ENCODE results near the gene FAM78A.

GRCh38 chr9:131277910-131278701 is 1.8 kb upstream of the FAM78A start:
- TF ChIP-seq MXI1 (conservative IDR thresholded peaks at IDR 0.05; ENCODE audit: poor library complexity, severe bottlenecking) (no peak), EZH2 (IDR thresholded peaks at IDR 0.05; ENCODE audit: borderline replicate concordance, insufficient read depth, low read length, poor library complexity, severe bottlenecking) (no peak), EP300 (conservative IDR thresholded peaks at IDR 0.05; ENCODE audit: poor library complexity, severe bottlenecking) (no peak), TAF1 (IDR thresholded peaks at IDR 0.05; ENCODE audit: low read depth) (no peak)
- TF ChIP-seq, protein P1, sequence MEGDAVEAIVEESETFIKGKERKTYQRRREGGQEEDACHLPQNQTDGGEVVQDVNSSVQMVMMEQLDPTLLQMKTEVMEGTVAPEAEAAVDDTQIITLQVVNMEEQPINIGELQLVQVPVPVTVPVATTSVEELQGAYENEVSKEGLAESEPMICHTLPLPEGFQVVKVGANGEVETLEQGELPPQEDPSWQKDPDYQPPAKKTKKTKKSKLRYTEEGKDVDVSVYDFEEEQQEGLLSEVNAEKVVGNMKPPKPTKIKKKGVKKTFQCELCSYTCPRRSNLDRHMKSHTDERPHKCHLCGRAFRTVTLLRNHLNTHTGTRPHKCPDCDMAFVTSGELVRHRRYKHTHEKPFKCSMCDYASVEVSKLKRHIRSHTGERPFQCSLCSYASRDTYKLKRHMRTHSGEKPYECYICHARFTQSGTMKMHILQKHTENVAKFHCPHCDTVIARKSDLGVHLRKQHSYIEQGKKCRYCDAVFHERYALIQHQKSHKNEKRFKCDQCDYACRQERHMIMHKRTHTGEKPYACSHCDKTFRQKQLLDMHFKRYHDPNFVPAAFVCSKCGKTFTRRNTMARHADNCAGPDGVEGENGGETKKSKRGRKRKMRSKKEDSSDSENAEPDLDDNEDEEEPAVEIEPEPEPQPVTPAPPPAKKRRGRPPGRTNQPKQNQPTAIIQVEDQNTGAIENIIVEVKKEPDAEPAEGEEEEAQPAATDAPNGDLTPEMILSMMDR (IDR thresholded peaks at IDR 0.05; ENCODE audit: poor library complexity, severe bottlenecking), result no peak
